Esophagus mucosa (tissue), 1 donor: ENCODE results near the gene FBXO5. TPM values are rescaled to one million over a fixed set of nuclear protein-coding genes. Genes with fewer than 3 reads are reported as not detected.
"Not testable (repeated sequence)": the region's sequence is repeated elsewhere in the genome, so short reads cannot be mapped to it uniquely, and the experiment has no call there.

Experiments
- ATAC-seq: fragments of 200-7000 bp; cut with Tn5 transposase; one replicate; pipeline ENCODE4 v1.9.1; 2020
- total RNA-seq: library from RNA; stranded (reverse); gene quantifications from one replicate; pipeline ENCODE4 v1.2.4, GENCODE V29; 2023
- donor health status: DM: yes; HTN: yes; CAD: no.

FBXO5 gene
- total RNA-seq, 1 donor from 2014 or later, result 6.5 TPM

GRCh38 chr6:152993431-152993830, 10.6 kb upstream of the FBXO5 start:
- ATAC-seq, result no peak

- ATAC-seq, result no peak
These were observed 4.1 kb upstream of the FBXO5 start for GRCh38 chr6:152986978-152987377.

- not testable (repeated sequence) for ATAC-seq
These were observed 2.5 kb upstream of the FBXO5 start for GRCh38 chr6:152985300-152985699.

GRCh38 chr6:152984513-152984872, 1.7 kb upstream of the FBXO5 start:
- ATAC-seq, result no peak

- ATAC-seq, result peak; percentile 80
These were observed 1.0 kb upstream of the FBXO5 start for GRCh38 chr6:152983637-152984512.

GRCh38 chr6:152981989-152982903, 595 bp downstream of the FBXO5 start:
- no peak for ATAC-seq

GRCh38 chr6:152981219-152981618, 1.6 kb downstream of the FBXO5 start:
- no peak for ATAC-seq

- ATAC-seq, result no peak
These were observed 2.2 kb downstream of the FBXO5 start for GRCh38 chr6:152980656-152981055.

GRCh38 chr6:152979116-152979515, 3.7 kb downstream of the FBXO5 start:
- no peak for ATAC-seq

- no peak for ATAC-seq
These were observed 4.8 kb downstream of the FBXO5 start for GRCh38 chr6:152978058-152978457.

GRCh38 chr6:152977556-152977955, 5.3 kb downstream of the FBXO5 start:
- ATAC-seq, result no peak

- no peak for ATAC-seq
These were observed 6.1 kb downstream of the FBXO5 start for GRCh38 chr6:152976749-152977148.

GRCh38 chr6:152975204-152975915, 7.5 kb downstream of the FBXO5 start:
- peak; percentile 65 for ATAC-seq

- ATAC-seq, result no peak
These were observed 8.9 kb downstream of the FBXO5 start for GRCh38 chr6:152973916-152974315.

GRCh38 chr6:152969688-152970418, 13.0 kb downstream of the FBXO5 start:
- no peak for ATAC-seq

GRCh38 chr6:152966168-152966894, 16.5 kb downstream of the FBXO5 start:
- not testable (repeated sequence) for ATAC-seq

GRCh38 chr6:152959333-152959732, 23.5 kb downstream of the FBXO5 start:
- no peak for ATAC-seq

- no peak for ATAC-seq
These were observed 25.0 kb downstream of the FBXO5 start for GRCh38 chr6:152957796-152958195.

- no peak for ATAC-seq
These were observed 28.4 kb downstream of the FBXO5 start for GRCh38 chr6:152954443-152954842.

- ATAC-seq, result no peak
These were observed 29.9 kb downstream of the FBXO5 start for GRCh38 chr6:152952866-152953509.

GRCh38 chr6:152952045-152952444, 30.8 kb downstream of the FBXO5 start:
- ATAC-seq, result no peak
